Measurements from ENCODE around the gene PIGA. TPM values are rescaled to one million over a fixed set of nuclear protein-coding genes. Genes with fewer than 3 reads are reported as not detected.

PIGA gene
- total and polyA plus RNA-seq, 10 of the 15 experiments (the other 5 are each of a cell fraction or from before 2014, with no cell fraction given) = 4.9 to 24.1 (median 11.0) TPM

DNA sequence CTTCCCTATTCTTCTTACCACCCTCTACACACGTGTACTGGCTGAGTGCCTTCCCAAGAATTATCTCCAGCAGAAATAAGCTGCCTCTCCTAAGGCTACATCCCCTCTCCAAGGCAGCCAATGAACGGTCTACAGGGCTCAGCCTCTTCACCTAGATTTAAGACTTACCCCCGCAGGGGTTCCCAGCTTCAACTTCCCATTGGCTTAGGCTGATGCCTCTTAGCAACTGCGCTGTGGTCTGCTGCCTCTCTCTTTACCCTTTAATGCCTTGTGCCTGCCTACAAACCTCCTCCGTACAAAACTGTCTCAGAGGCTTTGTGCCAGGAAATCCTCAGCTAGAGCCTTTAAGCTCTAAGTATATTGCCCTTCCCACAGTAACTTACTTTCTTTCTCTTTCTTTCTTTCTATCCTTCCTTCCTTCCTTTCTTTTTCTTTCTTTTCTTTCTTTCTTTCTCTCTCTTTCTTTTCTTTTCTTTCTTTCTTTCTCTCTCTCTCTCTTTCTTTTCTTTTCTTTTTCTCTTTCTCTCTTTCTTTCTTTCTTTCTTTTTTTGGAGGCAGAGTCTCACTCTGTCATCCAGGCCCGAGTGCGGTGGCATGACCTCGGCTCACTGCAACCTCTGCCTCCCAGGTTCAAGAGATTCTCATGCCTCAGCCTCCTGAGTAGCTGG is 15.1 kb upstream of the PIGA start:
- WGBS (ENCODE audit: insufficient coverage, insufficient replicate concordance, low lambda C conversion rate, missing lambda C conversion rate) = 59% methylated on average over 8 of the region's 8 CpGs
- BruUV-seq (replicated peaks) = no TSS peak

DNA sequence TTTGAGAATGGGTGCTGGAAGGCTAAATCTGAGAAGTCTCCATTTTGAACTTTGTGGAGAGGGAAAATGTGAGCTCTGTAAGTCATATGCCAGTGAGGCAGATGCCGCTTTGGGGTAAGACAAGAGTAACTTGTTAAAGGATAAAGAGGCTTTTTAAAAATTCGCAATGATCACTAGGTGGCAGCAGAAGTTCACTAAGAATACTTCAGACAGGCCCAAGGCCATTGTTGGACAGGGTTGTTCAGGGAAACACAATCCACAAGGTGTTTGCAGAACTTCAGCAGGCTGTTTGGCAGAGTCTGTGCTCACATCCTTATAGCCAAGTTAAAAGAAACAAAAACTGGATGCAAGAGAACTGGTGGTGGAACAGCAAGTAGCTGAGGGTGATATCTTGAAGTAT is 13.7 kb upstream of the PIGA start:
- DNase-seq (ENCODE audit: low read depth, low spot score) (no peak), FAIRE-seq (peak; percentile 81), ATAC-seq (peak; percentile 93)
- ChIA-PET POLR2A (no interaction called here), SMC1A (ENCODE audit: uncharacterized antibody, unreplicated experiment) (interaction anchor here (0.7 to 4.6 kb wide), 14 partner anchors 10 to 434 kb away, joined by 3 to 62 read pairs (median 5); no protein-coding TSS in a partner anchor), RAD21 (ENCODE audit: unreplicated experiment) (interaction anchor here (0.7 to 5.9 kb wide), 5 partner anchors 49 to 300 kb away, joined by 3 to 71 read pairs (median 3); no protein-coding TSS in a partner anchor), CTCF (interaction anchor here (0.6 to 10.8 kb wide), 36 partner anchors 9 to 1095 kb away, joined by 3 to 200 read pairs (median 4); partner anchors contain the start of gene BMX)
- Histone ChIP-seq H3K27ac (ENCODE audit: control insufficient read depth, insufficient read depth) (no peak overlapping the region), H2AFZ (ENCODE audit: control insufficient read depth, low read depth, low read length) (no peak overlapping the region), H3K36me3 (ENCODE audit: control insufficient read depth in 2 of 2, insufficient read depth in 2 of 2, low read length in 1 of 2) (no peaks in the 10 kb centered on the region), H3K27me3 (replicated peaks in 1 of 2; ENCODE audit: control insufficient read depth in 2 of 2, insufficient read depth in 2 of 2, low read length in 1 of 2) (no peaks in the 10 kb centered on the region), H3K4me2 (ENCODE audit: control insufficient read depth, insufficient read depth) (no peak overlapping the region), H3K9ac (ENCODE audit: control insufficient read depth, insufficient read depth, low read length) (no peak overlapping the region), H3K4me1 (ENCODE audit: control insufficient read depth, insufficient read depth, low read length) (no peaks in the 10 kb centered on the region), H3K4me3 (no peak overlapping the region), H3K9me3 (replicated peaks; ENCODE audit: control insufficient read depth, insufficient read depth, low read length) (no peaks in the 10 kb centered on the region), H3K79me2 (ENCODE audit: control insufficient read depth, insufficient read depth, low read length) (no peaks in the 10 kb centered on the region), H4K20me1 (ENCODE audit: control insufficient read depth, insufficient read depth) (no peaks in the 10 kb centered on the region; the same call in 1 of the 2 replicates)
- WGBS (ENCODE audit: insufficient coverage, insufficient replicate concordance, low lambda C conversion rate, missing lambda C conversion rate) = 5% methylated on average over 2 of the region's 2 CpGs
- in situ Hi-C loops (cut with MboI) (loop anchor here (5.0 kb wide), 2 partner anchors 118 to 218 kb away; no protein-coding TSS in a partner anchor), intact Hi-C loops (cut with micrococcal nuclease; ENCODE audit: unreplicated experiment) (loop anchor here (1.0 to 10.0 kb wide), 3 partner anchors 119 to 306 kb away; no protein-coding TSS in a partner anchor)
- BruUV-seq (replicated peaks) = no TSS peak
- TF ChIP-seq RAD21 (IDR thresholded peaks at IDR 0.05; ENCODE audit: insufficient read depth, low read depth, low read length) = peak; percentile 78
- no peak for TF ChIP-seq MYB (IDR thresholded peaks at IDR 0.05; ENCODE audit: borderline replicate concordance, low read depth, low read length)
- peak; percentile 63; the same call in 1 of the 2 replicates for TF ChIP-seq SMC3 (IDR thresholded peaks at IDR 0.05; ENCODE audit: borderline replicate concordance, low read length)
- TF ChIP-seq NFIC (IDR thresholded peaks at IDR 0.05; ENCODE audit: low read depth, low read length) = no peak
- TF ChIP-seq, protein P1, sequence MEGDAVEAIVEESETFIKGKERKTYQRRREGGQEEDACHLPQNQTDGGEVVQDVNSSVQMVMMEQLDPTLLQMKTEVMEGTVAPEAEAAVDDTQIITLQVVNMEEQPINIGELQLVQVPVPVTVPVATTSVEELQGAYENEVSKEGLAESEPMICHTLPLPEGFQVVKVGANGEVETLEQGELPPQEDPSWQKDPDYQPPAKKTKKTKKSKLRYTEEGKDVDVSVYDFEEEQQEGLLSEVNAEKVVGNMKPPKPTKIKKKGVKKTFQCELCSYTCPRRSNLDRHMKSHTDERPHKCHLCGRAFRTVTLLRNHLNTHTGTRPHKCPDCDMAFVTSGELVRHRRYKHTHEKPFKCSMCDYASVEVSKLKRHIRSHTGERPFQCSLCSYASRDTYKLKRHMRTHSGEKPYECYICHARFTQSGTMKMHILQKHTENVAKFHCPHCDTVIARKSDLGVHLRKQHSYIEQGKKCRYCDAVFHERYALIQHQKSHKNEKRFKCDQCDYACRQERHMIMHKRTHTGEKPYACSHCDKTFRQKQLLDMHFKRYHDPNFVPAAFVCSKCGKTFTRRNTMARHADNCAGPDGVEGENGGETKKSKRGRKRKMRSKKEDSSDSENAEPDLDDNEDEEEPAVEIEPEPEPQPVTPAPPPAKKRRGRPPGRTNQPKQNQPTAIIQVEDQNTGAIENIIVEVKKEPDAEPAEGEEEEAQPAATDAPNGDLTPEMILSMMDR (IDR thresholded peaks at IDR 0.05 in 2 of 3, conservative IDR thresholded peaks at IDR 0.05 in 1 of 3; ENCODE audit: control insufficient read depth in 2 of 3, extremely low read depth in 1 of 3, insufficient read depth in 1 of 3, low read depth in 3 of 3, low read length in 3 of 3) = peak; percentile 40 to 61 (median 43); a peak in 5 of 6 replicates

More for the DNA sequence above, 15.1 kb upstream of the PIGA start:
- no peak overlapping the region for H2AFZ ChIP-seq (ENCODE audit: control insufficient read depth, low read depth, low read length)
- no peaks in the 10 kb centered on the region for H3K4me1 ChIP-seq (ENCODE audit: control insufficient read depth, insufficient read depth, low read length)
- H3K4me2 ChIP-seq (ENCODE audit: control insufficient read depth, insufficient read depth) = no peak overlapping the region
- TF ChIP-seq STAT3 (IDR thresholded peaks at IDR 0.05; ENCODE audit: low read depth, low read length) = no peak
- TF ChIP-seq CBFB (IDR thresholded peaks at IDR 0.05; ENCODE audit: low read depth) = no peak
- DNase-seq (ENCODE audit: low read depth, low spot score) (no peak), ATAC-seq (peak; percentile 34; the same call in 1 of the 3 replicates), FAIRE-seq (no peak)
- no peak overlapping the region for H3K27ac ChIP-seq (ENCODE audit: control insufficient read depth, insufficient read depth)
- SMC1A ChIA-PET (ENCODE audit: uncharacterized antibody, unreplicated experiment) = interaction anchor here (0.8 to 4.6 kb wide), 10 partner anchors 9 to 432 kb away, joined by 3 to 62 read pairs (median 4); no protein-coding TSS in a partner anchor
- RAD21 ChIA-PET (ENCODE audit: unreplicated experiment) = interaction anchor here (0.8 to 5.9 kb wide), 3 partner anchors 118 to 148 kb away, joined by 3 to 71 read pairs (median 4); no protein-coding TSS in a partner anchor
- H3K9me3 ChIP-seq (replicated peaks; ENCODE audit: control insufficient read depth, insufficient read depth, low read length) = no peaks in the 10 kb centered on the region
- no peaks in the 10 kb centered on the region for H3K36me3 ChIP-seq (ENCODE audit: control insufficient read depth in 2 of 2, insufficient read depth in 2 of 2, low read length in 1 of 2)
- H3K4me3 ChIP-seq = no peak overlapping the region
- H3K9ac ChIP-seq (ENCODE audit: control insufficient read depth, insufficient read depth, low read length) = no peak overlapping the region
- no peaks in the 10 kb centered on the region for H3K79me2 ChIP-seq (ENCODE audit: control insufficient read depth, insufficient read depth, low read length)
- intact Hi-C loops (cut with micrococcal nuclease; ENCODE audit: unreplicated experiment) = no loop called here
- H3K27me3 ChIP-seq (replicated peaks in 1 of 2; ENCODE audit: control insufficient read depth in 2 of 2, insufficient read depth in 2 of 2, low read length in 1 of 2) = no peaks in the 10 kb centered on the region
- CTCF ChIA-PET = interaction anchor here (0.6 to 10.8 kb wide), 13 partner anchors 8 to 214 kb away, joined by 3 to 200 read pairs (median 5); partner anchors contain the start of genes BMX and VEGFD
- POLR2A ChIA-PET = no interaction called here
- in situ Hi-C loops (cut with MboI) = no loop called here
- no peaks in the 10 kb centered on the region; the same call in 1 of the 2 replicates for H4K20me1 ChIP-seq (ENCODE audit: control insufficient read depth, insufficient read depth)

Measured in GM12878 (cell line).